Measurements from ENCODE around the gene TPH2.

- TF ChIP-seq, protein P1, sequence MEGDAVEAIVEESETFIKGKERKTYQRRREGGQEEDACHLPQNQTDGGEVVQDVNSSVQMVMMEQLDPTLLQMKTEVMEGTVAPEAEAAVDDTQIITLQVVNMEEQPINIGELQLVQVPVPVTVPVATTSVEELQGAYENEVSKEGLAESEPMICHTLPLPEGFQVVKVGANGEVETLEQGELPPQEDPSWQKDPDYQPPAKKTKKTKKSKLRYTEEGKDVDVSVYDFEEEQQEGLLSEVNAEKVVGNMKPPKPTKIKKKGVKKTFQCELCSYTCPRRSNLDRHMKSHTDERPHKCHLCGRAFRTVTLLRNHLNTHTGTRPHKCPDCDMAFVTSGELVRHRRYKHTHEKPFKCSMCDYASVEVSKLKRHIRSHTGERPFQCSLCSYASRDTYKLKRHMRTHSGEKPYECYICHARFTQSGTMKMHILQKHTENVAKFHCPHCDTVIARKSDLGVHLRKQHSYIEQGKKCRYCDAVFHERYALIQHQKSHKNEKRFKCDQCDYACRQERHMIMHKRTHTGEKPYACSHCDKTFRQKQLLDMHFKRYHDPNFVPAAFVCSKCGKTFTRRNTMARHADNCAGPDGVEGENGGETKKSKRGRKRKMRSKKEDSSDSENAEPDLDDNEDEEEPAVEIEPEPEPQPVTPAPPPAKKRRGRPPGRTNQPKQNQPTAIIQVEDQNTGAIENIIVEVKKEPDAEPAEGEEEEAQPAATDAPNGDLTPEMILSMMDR (IDR thresholded peaks at IDR 0.05) = no peak
- TF ChIP-seq, protein P2, sequence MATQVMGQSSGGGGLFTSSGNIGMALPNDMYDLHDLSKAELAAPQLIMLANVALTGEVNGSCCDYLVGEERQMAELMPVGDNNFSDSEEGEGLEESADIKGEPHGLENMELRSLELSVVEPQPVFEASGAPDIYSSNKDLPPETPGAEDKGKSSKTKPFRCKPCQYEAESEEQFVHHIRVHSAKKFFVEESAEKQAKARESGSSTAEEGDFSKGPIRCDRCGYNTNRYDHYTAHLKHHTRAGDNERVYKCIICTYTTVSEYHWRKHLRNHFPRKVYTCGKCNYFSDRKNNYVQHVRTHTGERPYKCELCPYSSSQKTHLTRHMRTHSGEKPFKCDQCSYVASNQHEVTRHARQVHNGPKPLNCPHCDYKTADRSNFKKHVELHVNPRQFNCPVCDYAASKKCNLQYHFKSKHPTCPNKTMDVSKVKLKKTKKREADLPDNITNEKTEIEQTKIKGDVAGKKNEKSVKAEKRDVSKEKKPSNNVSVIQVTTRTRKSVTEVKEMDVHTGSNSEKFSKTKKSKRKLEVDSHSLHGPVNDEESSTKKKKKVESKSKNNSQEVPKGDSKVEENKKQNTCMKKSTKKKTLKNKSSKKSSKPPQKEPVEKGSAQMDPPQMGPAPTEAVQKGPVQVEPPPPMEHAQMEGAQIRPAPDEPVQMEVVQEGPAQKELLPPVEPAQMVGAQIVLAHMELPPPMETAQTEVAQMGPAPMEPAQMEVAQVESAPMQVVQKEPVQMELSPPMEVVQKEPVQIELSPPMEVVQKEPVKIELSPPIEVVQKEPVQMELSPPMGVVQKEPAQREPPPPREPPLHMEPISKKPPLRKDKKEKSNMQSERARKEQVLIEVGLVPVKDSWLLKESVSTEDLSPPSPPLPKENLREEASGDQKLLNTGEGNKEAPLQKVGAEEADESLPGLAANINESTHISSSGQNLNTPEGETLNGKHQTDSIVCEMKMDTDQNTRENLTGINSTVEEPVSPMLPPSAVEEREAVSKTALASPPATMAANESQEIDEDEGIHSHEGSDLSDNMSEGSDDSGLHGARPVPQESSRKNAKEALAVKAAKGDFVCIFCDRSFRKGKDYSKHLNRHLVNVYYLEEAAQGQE (IDR thresholded peaks at IDR 0.05; ENCODE audit: insufficient read depth in 1 of 2, low read depth in 2 of 2, low read length in 1 of 2) = no peak
- TF ChIP-seq POLR2AphosphoS5 (IDR thresholded peaks at IDR 0.05; ENCODE audit: low read depth, low read length) (no peak), SIN3A (IDR thresholded peaks at IDR 0.05; ENCODE audit: borderline replicate concordance, insufficient read depth, low read depth, low read length) (no peak), TCF7L2 (IDR thresholded peaks at IDR 0.05; ENCODE audit: low read depth, low read length) (no peak)
Measured at GRCh38 chr12:71945121-71945520, 6.5 kb downstream of the TPH2 start.
